ENCODE data around the gene ZSCAN20. TPM values are rescaled to one million over a fixed set of nuclear protein-coding genes. Genes with fewer than 3 reads are reported as not detected.

ZSCAN20 gene
- total RNA-seq, 6 experiments from 2014 or later, result 0.81 to 2.7 (median 1.4) TPM

- Histone ChIP-seq H3K36me3 (no peaks in the 10 kb centered on the region), H3K9me3 (no peaks in the 10 kb centered on the region), H3K4me3 (no peak overlapping the region), H3K27me3 (no peaks in the 10 kb centered on the region), H3K4me1 (no peaks in the 10 kb centered on the region), H3K27ac (no peak overlapping the region)
- no peak for TF ChIP-seq CTCF (IDR thresholded peaks at IDR 0.05)
- no peak for TF ChIP-seq POLR2A (IDR thresholded peaks at IDR 0.05)
- DNase-seq (no peak), ATAC-seq (no peak)
- WGBS (ENCODE audit: insufficient coverage, low coverage, low lambda C conversion rate, missing lambda C conversion rate), result 63% methylated on average over 1 of the region's 12 CpGs
- intact Hi-C loops (cut with DNase I), result no loop called here
Observed at GRCh38 chr1:33517596-33518250, 45.3 kb downstream of the ZSCAN20 start.

GRCh38 chr1:33519240-33519884 is 46.9 kb downstream of the ZSCAN20 start:
- DNase-seq (no peak), ATAC-seq (no peak)
- WGBS (ENCODE audit: insufficient coverage, low coverage, low lambda C conversion rate, missing lambda C conversion rate), result 45% methylated on average over 5 of the region's 27 CpGs
- TF ChIP-seq POLR2A (IDR thresholded peaks at IDR 0.05), result no peak
- TF ChIP-seq CTCF (IDR thresholded peaks at IDR 0.05), result no peak
- Histone ChIP-seq H3K4me3 (no peak overlapping the region), H3K27ac (no peak overlapping the region), H3K9me3 (no peaks in the 10 kb centered on the region), H3K27me3 (no peaks in the 10 kb centered on the region), H3K4me1 (no peaks in the 10 kb centered on the region), H3K36me3 (no peaks in the 10 kb centered on the region)
- intact Hi-C loops (cut with DNase I), result no loop called here

- no peak overlapping the region for H3K27ac ChIP-seq
- H3K27me3 ChIP-seq, result no peaks in the 10 kb centered on the region
- TF ChIP-seq CTCF (IDR thresholded peaks at IDR 0.05), result no peak
- TF ChIP-seq POLR2A (IDR thresholded peaks at IDR 0.05), result no peak
- ATAC-seq (no peak), DNase-seq (no peak)
- H3K4me3 ChIP-seq, result no peak overlapping the region
- no peaks in the 10 kb centered on the region for H3K9me3 ChIP-seq
- H3K4me1 ChIP-seq, result no peaks in the 10 kb centered on the region
- WGBS (ENCODE audit: insufficient coverage, low coverage, low lambda C conversion rate, missing lambda C conversion rate), result 100% methylated on average over 3 of the region's 3 CpGs
- no peaks in the 10 kb centered on the region for H3K36me3 ChIP-seq
- intact Hi-C loops (cut with DNase I), result no loop called here
Observed at GRCh38 chr1:33524586-33524985, 52.1 kb downstream of the ZSCAN20 start.

GRCh38 chr1:33527934-33528333 is 55.5 kb downstream of the ZSCAN20 start:
- no peak for TF ChIP-seq POLR2A (IDR thresholded peaks at IDR 0.05)
- H3K9me3 ChIP-seq, result no peaks in the 10 kb centered on the region
- intact Hi-C loops (cut with DNase I), result no loop called here
- H3K4me1 ChIP-seq, result no peaks in the 10 kb centered on the region
- H3K36me3 ChIP-seq, result no peaks in the 10 kb centered on the region
- H3K4me3 ChIP-seq, result no peak overlapping the region
- H3K27ac ChIP-seq, result no peak overlapping the region
- 72% methylated on average over 3 of the region's 4 CpGs for WGBS (ENCODE audit: insufficient coverage, low coverage, low lambda C conversion rate, missing lambda C conversion rate)
- no peak for ATAC-seq
- H3K27me3 ChIP-seq, result no peaks in the 10 kb centered on the region
- no peak for DNase-seq

- H3K4me1 ChIP-seq, result no peaks in the 10 kb centered on the region
- H3K4me3 ChIP-seq, result no peak overlapping the region
- H3K27ac ChIP-seq, result no peak overlapping the region
- TF ChIP-seq POLR2A (IDR thresholded peaks at IDR 0.05) (no peak), CTCF (IDR thresholded peaks at IDR 0.05) (no peak)
- ATAC-seq (no peak), DNase-seq (no peak)
- H3K27me3 ChIP-seq, result no peaks in the 10 kb centered on the region
- H3K36me3 ChIP-seq, result no peaks in the 10 kb centered on the region
- intact Hi-C loops (cut with DNase I), result no loop called here
- H3K9me3 ChIP-seq, result no peaks in the 10 kb centered on the region
- 6% methylated on average over 1 of the region's 1 CpG for WGBS (ENCODE audit: insufficient coverage, low coverage, low lambda C conversion rate, missing lambda C conversion rate)
Observed at GRCh38 chr1:33529957-33530356, 57.5 kb downstream of the ZSCAN20 start.
